Endothelial cell of umbilical vein (primary cell): Measurements from ENCODE around the gene NCLN. TPM values are rescaled to one million over a fixed set of nuclear protein-coding genes. Genes with fewer than 3 reads are reported as not detected.

Source experiments
- BruUV-seq: library from RNA; stranded (reverse); fragments of 400-500 nt; replicated peaks from 2 replicates; lab custom pipeline; 2021; lab: Mats Ljungman, UMichigan
- CTCF ChIA-PET: fragments of 300-600, 350-600 bp; sonication (Branson Sonifier 250); formaldehyde crosslinking; loops from one replicate; lab custom pipeline; 2021; ENCODE audit warnings: antibody characterized with exemption, inconsistent platforms; lab: Charles Lee
- POLR2A ChIA-PET: fragments of 300-600, 350-600 bp; sonication (Branson Sonifier 250); formaldehyde crosslinking; loops from one replicate; lab custom pipeline; 2021; ENCODE audit warnings: antibody characterized with exemption, inconsistent platforms; lab: Charles Lee
- DNase-seq: peaks from one replicate; pipeline ENCODE4 v3.0.0-alpha.2; 2011; ENCODE audit warnings: low read depth, low spot score
- FAIRE-seq: peaks from 2 replicates; lab custom pipeline; 2011; peaks lifted over from hg19 to GRCh38; lab: Jason Lieb, UNC
- H2AFZ ChIP-seq: 2 replicates; pipeline ENCODE4 v1.6.0; 2012; ENCODE audit warnings: low read depth, low read length, control low read depth, inconsistent platforms
- H3K27ac ChIP-seq: 2 replicates; pipeline ENCODE4 v1.5.1; 2011; ENCODE audit warnings: low read depth, mild to moderate bottlenecking, control low read depth, low read length, moderate library complexity; ENCODE audit not compliant: insufficient read depth
- H3K27me3 ChIP-seq, 2 experiments: 2 replicates each; pipeline versions ENCODE4 v1.6.0 to v1.6.1; 2011; ENCODE audit warnings: low read length in 2 of 2, mixed read lengths in 1 of 2; ENCODE audit not compliant: control insufficient read depth in 2 of 2, insufficient read depth in 2 of 2
- H3K36me3 ChIP-seq, 2 experiments: 2 replicates in 1 of 2; 3 replicates in 1 of 2; pipeline ENCODE4 v1.5.1; 2011; ENCODE audit warnings: low read length in 2 of 2, mild to moderate bottlenecking in 1 of 2, moderate library complexity in 1 of 2; ENCODE audit not compliant: control insufficient read depth in 2 of 2, insufficient read depth in 2 of 2; ENCODE audit errors: extremely low read depth in 1 of 2
- H3K4me1 ChIP-seq: 3 replicates; pipeline ENCODE4 v1.5.1; 2011; ENCODE audit warnings: mild to moderate bottlenecking, low read length; ENCODE audit not compliant: control insufficient read depth, insufficient read depth; ENCODE audit errors: extremely low read depth
- H3K4me2 ChIP-seq: 2 replicates; pipeline ENCODE4 v1.6.1; 2011; ENCODE audit warnings: low read length, control low read depth, mixed read lengths; ENCODE audit not compliant: insufficient read depth
- H3K4me3 ChIP-seq, 3 experiments: fragments of 200-600 bp in 1 of 3; sonication (generic), shearing (Covaris generic) in 1 of 3; replicated peaks in 1 of 3; 2 replicates each; pipeline ENCODE4 v1.5.1; 2011 to 2016; ENCODE audit warnings: control low read depth in 3 of 3, low read length in 3 of 3, mild to moderate bottlenecking in 2 of 3, inconsistent platforms in 1 of 3, low read depth in 1 of 3, moderate library complexity in 1 of 3; ENCODE audit not compliant: insufficient read depth in 1 of 3
- H3K79me2 ChIP-seq: 2 replicates; pipeline ENCODE4 v1.6.0; 2012; ENCODE audit warnings: low read length, inconsistent platforms; ENCODE audit not compliant: control insufficient read depth, insufficient read depth
- H3K9ac ChIP-seq: replicated peaks from 2 replicates; pipeline ENCODE3; 2011; ENCODE audit warnings: low read length, control low read depth; ENCODE audit not compliant: insufficient read depth; ENCODE audit errors: extremely low read depth
- H3K9me1 ChIP-seq: replicated peaks from 3 replicates; pipeline ENCODE4 v1.6.0; 2011; ENCODE audit warnings: mild to moderate bottlenecking, low read length; ENCODE audit not compliant: control insufficient read depth, insufficient read depth; ENCODE audit errors: extremely low read depth
- H3K9me3 ChIP-seq: replicated peaks from 2 replicates; pipeline ENCODE4 v1.5.1; 2012; ENCODE audit warnings: low read length, inconsistent platforms; ENCODE audit not compliant: control insufficient read depth, insufficient read depth
- H4K20me1 ChIP-seq: replicated peaks from 2 replicates; pipeline ENCODE3; 2011; ENCODE audit warnings: mild to moderate bottlenecking, low read length; ENCODE audit not compliant: control insufficient read depth, insufficient read depth; ENCODE audit errors: extremely low read depth
- EZH2 ChIP-seq: IDR thresholded peaks from 2 replicates; pipeline ENCODE4 v1.6.1; 2012; ENCODE audit warnings: borderline replicate concordance, low read depth, mild to moderate bottlenecking, moderate library complexity, low read length, inconsistent platforms; ENCODE audit not compliant: severe bottlenecking
- FOS ChIP-seq: IDR thresholded peaks from 2 replicates; pipeline ENCODE4 v1.6.1; 2011; ENCODE audit warnings: mild to moderate bottlenecking, low read length, moderate library complexity, borderline replicate concordance; ENCODE audit not compliant: insufficient read depth
- GATA2 ChIP-seq: IDR thresholded peaks from 2 replicates; pipeline ENCODE4 v1.7.0; 2011; ENCODE audit warnings: low read depth, mild to moderate bottlenecking, moderate library complexity, mixed read lengths, low read length; ENCODE audit not compliant: insufficient read length, insufficient read depth
- JUN ChIP-seq: IDR thresholded peaks from 2 replicates; pipeline ENCODE4 v1.6.1; 2011; ENCODE audit warnings: borderline replicate concordance, low read depth; ENCODE audit not compliant: insufficient read length, insufficient read depth
- MYC ChIP-seq: IDR thresholded peaks from one replicate; pipeline ENCODE4 v1.6.1; 2011; ENCODE audit warnings: mild to moderate bottlenecking, low read depth, low read length
- POLR2A ChIP-seq: IDR thresholded peaks from 2 replicates; pipeline ENCODE4 v1.6.1; 2012; ENCODE audit warnings: low read depth, mild to moderate bottlenecking, control low read depth, low read length
- POLR2AphosphoS5 ChIP-seq: IDR thresholded peaks from 2 replicates; pipeline ENCODE4 v1.6.1; 2012; ENCODE audit warnings: low read depth, mild to moderate bottlenecking, control low read depth, low read length, moderate library complexity; ENCODE audit not compliant: insufficient read depth
- dilution Hi-C: fragments of 300-500 bp; cut with MboI; formaldehyde crosslinking; loops from one replicate; pipeline ENCODE4 v1.15.0; 2019; ENCODE audit warnings: low sequenced_read_pairs; ENCODE audit not compliant: extremely low pct_ligation_motif_present
- intact Hi-C: fragments of 100-400 bp; cut with micrococcal nuclease; formaldehyde crosslinking; loops from one replicate; pipeline ENCODE4 v1.10.0; 2022
- polyA plus RNA-seq, 4 experiments: library from polyadenylated mRNA; depleted of rRNA in 3 of 4; stranded (reverse) in 3 of 4; unstranded in 1 of 4; fragments of >200 nt; gene quantifications; 2 replicates each; pipeline versions ENCODE4 v1.2.1 to v1.2.3, GENCODE V29; 2011 to 2012; ENCODE audit warnings: missing spikeins in 1 of 4
- total RNA-seq: library from RNA; stranded (reverse); gene quantifications from 2 replicates; pipeline ENCODE4 v1.2.3, GENCODE V29; 2021
- TF ChIP-seq, protein P1 (sequence below), 2 donors: IDR thresholded peaks; 1 replicate in 1 of 2; 2 replicates in 1 of 2; pipeline ENCODE4 v1.5.1; 2011; ENCODE audit warnings: low read length in 2 of 2, mild to moderate bottlenecking in 2 of 2, moderate library complexity in 2 of 2, control low read depth in 1 of 2, inconsistent platforms in 1 of 2, low read depth in 1 of 2; ENCODE audit not compliant: insufficient read depth in 1 of 2; ENCODE audit errors: extremely low read depth in 1 of 2
- TF ChIP-seq, protein P2 (sequence below): IDR thresholded peaks from 2 replicates; pipeline ENCODE4 v1.6.1; 2011; ENCODE audit not compliant: insufficient read depth, insufficient read length

NCLN gene
- total and polyA plus RNA-seq, 2 donors (not counting 3 experiments of a cell fraction or from before 2014, with no cell fraction given): 97.2 to 102 TPM

DNA sequence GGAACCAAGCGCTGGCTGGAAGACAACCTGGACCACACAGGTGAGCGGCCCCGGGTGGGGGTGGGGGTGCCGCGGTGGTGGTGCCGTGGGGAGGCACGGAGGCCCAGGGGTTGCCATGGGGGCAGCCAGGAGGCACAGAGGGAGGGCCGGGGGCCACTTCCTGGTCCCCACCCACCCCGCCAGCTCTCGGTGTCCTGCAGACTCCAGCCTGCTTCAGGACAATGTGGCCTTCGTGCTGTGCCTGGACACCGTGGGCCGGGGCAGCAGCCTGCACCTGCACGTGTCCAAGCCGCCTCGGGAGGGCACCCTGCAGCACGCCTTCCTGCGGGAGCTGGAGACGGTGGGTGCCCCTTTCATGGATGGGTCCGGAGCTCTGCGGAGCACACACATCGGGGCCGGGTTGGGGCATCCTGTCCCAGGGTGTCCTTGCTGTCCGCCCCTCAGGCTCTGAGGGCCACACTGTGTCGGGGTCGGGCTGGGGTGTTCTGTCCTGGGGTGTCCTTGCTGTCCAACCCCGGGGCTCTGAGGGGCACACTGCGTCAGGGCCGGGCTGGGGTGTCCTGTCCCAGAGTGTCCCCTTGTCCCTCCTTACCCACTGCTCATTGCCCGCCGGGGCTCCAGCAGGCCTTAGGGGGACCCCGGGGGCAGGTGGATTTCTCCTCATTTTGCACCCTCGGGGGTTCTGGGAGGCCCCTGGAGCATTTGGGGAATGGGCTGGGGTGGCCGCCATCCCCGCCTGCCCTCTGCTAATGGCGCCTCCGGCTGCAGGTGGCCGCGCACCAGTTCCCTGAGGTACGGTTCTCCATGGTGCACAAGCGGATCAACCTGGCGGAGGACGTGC, 18.3 kb downstream of the NCLN start:
- dilution Hi-C loops: no loop called here
- TF ChIP-seq MYC (no peak), FOS (no peak), POLR2AphosphoS5 (no peak), GATA2 (no peak), POLR2A (no peak), EZH2 (no peak), JUN (no peak)
- TF ChIP-seq, protein P1, sequence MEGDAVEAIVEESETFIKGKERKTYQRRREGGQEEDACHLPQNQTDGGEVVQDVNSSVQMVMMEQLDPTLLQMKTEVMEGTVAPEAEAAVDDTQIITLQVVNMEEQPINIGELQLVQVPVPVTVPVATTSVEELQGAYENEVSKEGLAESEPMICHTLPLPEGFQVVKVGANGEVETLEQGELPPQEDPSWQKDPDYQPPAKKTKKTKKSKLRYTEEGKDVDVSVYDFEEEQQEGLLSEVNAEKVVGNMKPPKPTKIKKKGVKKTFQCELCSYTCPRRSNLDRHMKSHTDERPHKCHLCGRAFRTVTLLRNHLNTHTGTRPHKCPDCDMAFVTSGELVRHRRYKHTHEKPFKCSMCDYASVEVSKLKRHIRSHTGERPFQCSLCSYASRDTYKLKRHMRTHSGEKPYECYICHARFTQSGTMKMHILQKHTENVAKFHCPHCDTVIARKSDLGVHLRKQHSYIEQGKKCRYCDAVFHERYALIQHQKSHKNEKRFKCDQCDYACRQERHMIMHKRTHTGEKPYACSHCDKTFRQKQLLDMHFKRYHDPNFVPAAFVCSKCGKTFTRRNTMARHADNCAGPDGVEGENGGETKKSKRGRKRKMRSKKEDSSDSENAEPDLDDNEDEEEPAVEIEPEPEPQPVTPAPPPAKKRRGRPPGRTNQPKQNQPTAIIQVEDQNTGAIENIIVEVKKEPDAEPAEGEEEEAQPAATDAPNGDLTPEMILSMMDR (IDR thresholded peaks at IDR 0.05; ENCODE audit: extremely low read depth in 1 of 2, insufficient read depth in 1 of 2, low read depth in 1 of 2, low read length in 2 of 2): no peak
- TF ChIP-seq, protein P2, sequence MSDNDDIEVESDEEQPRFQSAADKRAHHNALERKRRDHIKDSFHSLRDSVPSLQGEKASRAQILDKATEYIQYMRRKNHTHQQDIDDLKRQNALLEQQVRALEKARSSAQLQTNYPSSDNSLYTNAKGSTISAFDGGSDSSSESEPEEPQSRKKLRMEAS: no peak
- Histone ChIP-seq H3K9me3 (no peaks in the 10 kb centered on the region), H3K27me3 (no peaks in the 10 kb centered on the region), H2AFZ (no peak overlapping the region), H3K4me3 (no peak overlapping the region), H3K4me2 (no peak overlapping the region), H3K9me1 (no peaks in the 10 kb centered on the region), H3K27ac (no peak overlapping the region), H3K4me1 (no peaks in the 10 kb centered on the region), H4K20me1 (no peaks in the 10 kb centered on the region), H3K36me3 (peaks cover 0 to 33% of the 10 kb centered on the region in 2 experiments), H3K79me2 (no peaks in the 10 kb centered on the region), H3K9ac (no peak overlapping the region)
- no TSS peak for BruUV-seq
- FAIRE-seq (no peak), DNase-seq (no peak)
- intact Hi-C loops: no loop called here
- ChIA-PET CTCF (interaction anchor here (2.1 kb wide), 1 partner anchor 13 kb away, joined by 4 read pairs; no protein-coding TSS in a partner anchor), POLR2A (no interaction called here)
